Small intestine (tissue), 7 donors: ENCODE results near the gene KLHL8. TPM values are rescaled to one million over a fixed set of nuclear protein-coding genes. Genes with fewer than 3 reads are reported as not detected.

Experiments
- DNase-seq, 2 donors: peaks; one replicate each; pipeline versions ENCODE4 v3.0.0 to v3.0.0-alpha.2; 2013
- FAIRE-seq: peaks from 2 replicates; lab custom pipeline; 2012; peaks lifted over from hg19 to GRCh38; lab: Jason Lieb, UNC
- H3K27ac ChIP-seq, 3 donors: one replicate each; pipeline ENCODE4 v1.5.1; 2013; ENCODE audit warnings: low read length in 2 of 3, mild to moderate bottlenecking in 2 of 3, control low read depth in 1 of 3, inconsistent platforms in 1 of 3, low read depth in 1 of 3, moderate library complexity in 1 of 3
- H3K27me3 ChIP-seq, 3 donors: one replicate each; pipeline ENCODE4 v1.6.1; 2013; ENCODE audit warnings: low read length in 3 of 3, inconsistent platforms in 1 of 3; ENCODE audit not compliant: control insufficient read depth in 3 of 3, insufficient read depth in 3 of 3
- H3K36me3 ChIP-seq, 3 donors: one replicate each; pipeline ENCODE4 v1.6.1; 2013; ENCODE audit warnings: low read length in 3 of 3, inconsistent platforms in 1 of 3, low read depth in 1 of 3, mild to moderate bottlenecking in 1 of 3, moderate library complexity in 1 of 3; ENCODE audit not compliant: control insufficient read depth in 3 of 3, insufficient read depth in 2 of 3
- H3K4me1 ChIP-seq, 3 donors: one replicate each; pipeline ENCODE4 v1.6.1; 2013; ENCODE audit warnings: low read length in 2 of 3, inconsistent platforms in 1 of 3, low read depth in 1 of 3, mild to moderate bottlenecking in 1 of 3, moderate library complexity in 1 of 3; ENCODE audit not compliant: control insufficient read depth in 3 of 3, insufficient read depth in 2 of 3
- H3K4me3 ChIP-seq, 3 donors: one replicate each; pipeline ENCODE4 v1.5.1; 2013; ENCODE audit warnings: low read length in 3 of 3, control low read depth in 1 of 3, inconsistent platforms in 1 of 3, low read depth in 1 of 3, mild to moderate bottlenecking in 1 of 3, moderate library complexity in 1 of 3
- H3K9me3 ChIP-seq, 2 donors: one replicate each; pipeline ENCODE4 v1.6.1; 2013; ENCODE audit warnings: low read depth in 1 of 2, low read length in 1 of 2; ENCODE audit not compliant: control insufficient read depth in 2 of 2, insufficient read depth in 1 of 2
- WGBS, 3 donors: extraction: QIAGEN DNeasy Blood & Tissue Kit; methylation state at CpG; one replicate each; pipeline ENCODE4 v1.1.7; 2013; 5-methylcytosine and 5-hydroxymethylcytosine counted together
- polyA plus RNA-seq, 4 donors: library from polyadenylated mRNA; stranded (reverse) in 3 of 4; unstranded in 1 of 4; fragments of 200-250 nt in 3 of 4; fragments of 120-200 nt in 1 of 4; gene quantifications; one replicate each; pipeline versions ENCODE4 v1.2.1 to v1.2.3, GENCODE V29; 2013
- donor health status: healthy with polysubstance abuse.
- donor health status: control.
- donor health status: control.
- donor health status: Bipolar disorder and iron deficiency.
- donor health status: healthy.

KLHL8 gene
- polyA plus RNA-seq, 4 donors = 5.4 to 19.5 (median 7.1) TPM

GRCh38 chr4:87133183-87133582 lies 87.2 kb downstream of the KLHL8 start:
- Histone ChIP-seq H3K4me1 (no peaks in the 10 kb centered on the region), H3K4me3 (no peak overlapping the region), H3K9me3 (no peaks in the 10 kb centered on the region), H3K27ac (no peak overlapping the region), H3K27me3 (no peaks in the 10 kb centered on the region), H3K36me3 (peaks cover 6 to 32% (median 20%) of the 10 kb centered on the region in 3 donors)
- FAIRE-seq (no peak), DNase-seq (no peak)
- WGBS, 3 donors = 81 to 87% (median 84%) methylated on average over 2 of the region's 2 CpGs

GRCh38 chr4:87132035-87132434 lies 88.4 kb downstream of the KLHL8 start:
- Histone ChIP-seq H3K27ac (no peak overlapping the region), H3K36me3 (peaks cover 11 to 40% (median 26%) of the 10 kb centered on the region in 3 donors), H3K27me3 (no peaks in the 10 kb centered on the region), H3K4me1 (no peaks in the 10 kb centered on the region), H3K4me3 (no peak overlapping the region), H3K9me3 (no peaks in the 10 kb centered on the region)
- FAIRE-seq (no peak), DNase-seq (no peak)
- 93 to 97% (median 95%) methylated on average over 8 of the region's 8 CpGs for WGBS, 3 donors

- WGBS, 3 donors = 89 to 96% (median 96%) methylated on average over 7 of the region's 7 CpGs
These were observed 89.3 kb downstream of the KLHL8 start for GRCh38 chr4:87130985-87131703.

GRCh38 chr4:87129681-87130080 lies 90.7 kb downstream of the KLHL8 start:
- FAIRE-seq = no peak
- no peak overlapping the region for H3K4me3 ChIP-seq
- DNase-seq = no peak
- no peaks in the 10 kb centered on the region for H3K27me3 ChIP-seq
- no peaks in the 10 kb centered on the region for H3K4me1 ChIP-seq
- no peaks in the 10 kb centered on the region for H3K9me3 ChIP-seq
- no peak overlapping the region for H3K27ac ChIP-seq
- H3K36me3 ChIP-seq = peaks cover 17 to 40% (median 26%) of the 10 kb centered on the region in 3 donors
- WGBS, 3 donors = 97 to 98% (median 98%) methylated on average over 6 of the region's 6 CpGs

More at GRCh38 chr4:87130985-87131703, 89.3 kb downstream of the KLHL8 start:
- no peaks in the 10 kb centered on the region for H3K27me3 ChIP-seq
- DNase-seq (no peak), FAIRE-seq (no peak)
- H3K4me1 ChIP-seq = no peaks in the 10 kb centered on the region
- H3K36me3 ChIP-seq = peaks cover 9 to 40% (median 25%) of the 10 kb centered on the region in 3 donors
- H3K9me3 ChIP-seq = no peaks in the 10 kb centered on the region
- H3K27ac ChIP-seq = no peak overlapping the region
- H3K4me3 ChIP-seq = no peak overlapping the region

- no peaks in the 10 kb centered on the region for H3K9me3 ChIP-seq
- 84 to 89% (median 87%) methylated on average over 2 of the region's 2 CpGs for WGBS, 3 donors
- H3K27me3 ChIP-seq = no peaks in the 10 kb centered on the region
- no peak for FAIRE-seq
- no peaks in the 10 kb centered on the region for H3K4me1 ChIP-seq
- DNase-seq = no peak
- no peak overlapping the region for H3K27ac ChIP-seq
- H3K4me3 ChIP-seq = no peak overlapping the region
- H3K36me3 ChIP-seq = peaks cover 15 to 38% (median 20%) of the 10 kb centered on the region in 3 donors
These were observed 92.3 kb downstream of the KLHL8 start for GRCh38 chr4:87128006-87128705.

GRCh38 chr4:87126056-87126455 lies 94.4 kb downstream of the KLHL8 start:
- Histone ChIP-seq H3K4me1 (peaks cover 0 to 3% (median 0%) of the 10 kb centered on the region in 3 donors), H3K4me3 (no peak overlapping the region), H3K27me3 (no peaks in the 10 kb centered on the region), H3K27ac (no peak overlapping the region), H3K9me3 (no peaks in the 10 kb centered on the region), H3K36me3 (peaks cover 15 to 41% (median 16%) of the 10 kb centered on the region in 3 donors)
- WGBS, 3 donors = 94 to 99% (median 97%) methylated on average over 9 of the region's 9 CpGs
- DNase-seq = no peak
- no peak for FAIRE-seq

GRCh38 chr4:87122252-87122651 lies 98.2 kb downstream of the KLHL8 start:
- FAIRE-seq (no peak), DNase-seq (no peak)
- Histone ChIP-seq H3K36me3 (peaks cover 12 to 49% (median 12%) of the 10 kb centered on the region in 3 donors), H3K27ac (no peak overlapping the region), H3K4me3 (no peak overlapping the region), H3K27me3 (no peaks in the 10 kb centered on the region), H3K4me1 (peaks cover 0 to 6% (median 6%) of the 10 kb centered on the region in 3 donors), H3K9me3 (no peaks in the 10 kb centered on the region)
- 90 to 96% (median 92%) methylated on average over 4 of the region's 4 CpGs for WGBS, 3 donors

GRCh38 chr4:87121341-87122065 lies 98.9 kb downstream of the KLHL8 start:
- Histone ChIP-seq H3K27me3 (no peaks in the 10 kb centered on the region), H3K27ac (peak overlapping the region in 2 of 3 donors; percentile 2 to 51), H3K36me3 (peaks cover 13 to 53% (median 16%) of the 10 kb centered on the region in 3 donors), H3K9me3 (no peaks in the 10 kb centered on the region), H3K4me1 (peaks cover 0 to 6% (median 6%) of the 10 kb centered on the region in 3 donors), H3K4me3 (no peak overlapping the region)
- FAIRE-seq (no peak), DNase-seq (no peak)
- 76 to 80% (median 80%) methylated on average over 4 of the region's 4 CpGs for WGBS, 3 donors
